LHCN-M2 (cell line): ENCODE data around the gene TSPAN6. TPM values are rescaled to one million over a fixed set of nuclear protein-coding genes. Genes with fewer than 3 reads are reported as not detected.
A peak's percentile ranks its signal among the peaks of the same experiment; 100 is the strongest.

ENCODE experiments used
- DNase-seq: peaks from one replicate; pipeline ENCODE4 v3.0.0-alpha.2; 2012; ENCODE audit warnings: low read depth
- total RNA-seq: library from RNA; depleted of rRNA; stranded (reverse); fragments of >200 nt; gene quantifications from 2 replicates; pipeline ENCODE4 v1.2.3, GENCODE V29; 2014

Gene TSPAN6
- total RNA-seq, 1 experiment from 2014 or later, result 23.5 TPM

DNA sequence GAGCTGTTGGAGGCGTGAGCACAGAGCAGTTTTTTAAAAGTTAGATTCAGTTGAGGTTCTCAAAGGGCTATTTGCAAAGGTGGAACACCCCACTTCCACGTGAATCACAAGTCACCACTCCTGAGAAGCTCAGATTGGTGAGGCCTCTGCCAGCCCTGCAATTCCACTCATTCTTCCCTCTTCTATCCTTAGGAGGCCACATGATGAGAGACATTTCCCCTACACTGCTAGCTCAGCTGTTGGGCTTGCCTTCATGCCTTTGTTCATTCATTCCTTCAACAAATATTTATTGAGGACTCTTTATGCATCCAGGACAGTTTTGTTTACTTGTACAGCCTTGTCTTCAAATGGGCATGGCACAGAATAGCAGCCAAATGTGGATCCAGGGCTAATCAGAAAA is 11.1 kb upstream of the TSPAN6 start:
- DNase-seq, result no peak

DNA sequence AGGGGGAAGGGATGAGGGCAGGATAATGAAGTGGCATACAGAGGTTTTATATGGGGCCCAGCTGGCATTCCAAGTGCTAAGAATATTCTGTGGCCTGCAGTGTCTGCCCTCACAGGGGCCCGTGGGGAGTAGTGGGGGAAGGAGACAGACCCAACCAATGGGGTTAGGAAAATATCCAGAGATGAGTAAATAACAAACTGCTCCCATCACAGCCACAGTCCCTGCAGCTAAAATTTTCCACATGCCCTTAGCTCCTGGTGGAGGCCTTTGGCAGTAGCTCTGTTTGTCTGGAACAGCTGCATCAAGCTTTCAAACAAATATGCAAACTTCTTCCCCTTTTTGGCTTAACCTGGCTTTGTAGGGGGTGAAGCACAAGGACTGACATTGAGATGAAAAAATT is 10.5 kb upstream of the TSPAN6 start:
- DNase-seq, result peak; percentile 91

DNA sequence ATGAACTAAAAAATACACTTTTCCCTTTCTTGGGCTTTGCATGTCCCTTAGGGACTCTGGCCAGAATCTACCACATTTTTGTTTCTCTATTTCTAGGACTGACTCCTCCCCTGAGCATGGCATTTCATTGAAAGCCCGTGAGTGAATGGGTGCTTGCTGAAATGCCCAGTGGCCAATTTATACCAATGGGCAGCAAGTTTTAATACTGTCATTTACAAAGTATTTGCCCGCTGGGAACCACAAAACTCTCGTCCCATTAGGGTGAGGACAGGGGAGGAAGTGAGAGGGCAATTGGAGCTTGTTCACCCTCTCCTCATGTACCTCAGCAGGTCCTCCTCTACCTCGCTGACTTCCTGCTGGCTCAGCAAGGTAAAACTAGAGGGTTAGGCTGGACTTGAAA is 8.5 kb upstream of the TSPAN6 start:
- DNase-seq, result no peak

DNA sequence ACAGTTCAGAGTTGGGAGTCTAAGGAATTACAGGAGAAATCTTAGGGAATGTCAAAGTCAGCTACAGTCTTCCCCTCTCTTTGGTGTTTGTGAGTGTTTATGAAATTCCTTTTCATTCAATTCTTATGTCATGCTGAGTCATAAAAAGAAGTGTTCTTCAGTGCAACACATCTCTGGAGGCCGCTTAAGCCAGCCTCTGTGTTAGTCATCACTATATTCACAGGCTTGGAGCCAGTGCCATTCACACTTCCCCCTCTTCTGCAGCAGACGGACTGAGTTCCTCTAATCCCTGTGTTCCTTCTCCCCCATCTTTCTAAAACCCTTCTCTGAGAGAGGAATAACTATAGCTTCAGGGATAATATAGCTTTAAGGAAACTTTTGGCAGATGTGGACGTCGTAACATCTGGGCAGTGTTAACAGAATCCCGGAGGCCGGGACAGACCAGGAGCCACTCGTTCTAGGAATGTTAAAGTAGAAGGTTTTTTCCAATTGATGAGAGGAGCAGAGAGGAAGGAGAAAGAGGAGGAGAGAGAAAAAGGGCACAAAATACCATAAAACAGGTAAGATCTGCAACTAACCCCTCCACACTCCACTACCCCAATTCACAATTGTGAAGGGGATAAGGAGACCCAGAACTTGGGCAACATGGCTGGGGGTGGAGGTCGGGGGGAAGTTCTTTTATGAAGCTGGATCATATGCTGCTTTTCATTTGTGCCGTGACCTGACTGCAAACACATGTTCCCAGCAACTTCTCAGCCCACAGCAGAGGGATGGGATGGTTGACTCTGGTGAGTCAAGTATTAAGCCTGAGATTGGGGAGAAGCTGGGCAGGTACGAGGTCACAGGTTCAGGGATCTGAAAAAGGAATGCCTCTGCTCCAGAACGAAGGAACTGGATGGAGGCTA is 7.6 kb upstream of the TSPAN6 start, which contains the start of gene SRPX2:
TSS of gene SRPX2 (plus strand) at position 244 of the 905 bp plus-strand sequence. CDS start 2,124 bp downstream, outside the sequence.
- DNase-seq, result peak; percentile 86

DNA sequence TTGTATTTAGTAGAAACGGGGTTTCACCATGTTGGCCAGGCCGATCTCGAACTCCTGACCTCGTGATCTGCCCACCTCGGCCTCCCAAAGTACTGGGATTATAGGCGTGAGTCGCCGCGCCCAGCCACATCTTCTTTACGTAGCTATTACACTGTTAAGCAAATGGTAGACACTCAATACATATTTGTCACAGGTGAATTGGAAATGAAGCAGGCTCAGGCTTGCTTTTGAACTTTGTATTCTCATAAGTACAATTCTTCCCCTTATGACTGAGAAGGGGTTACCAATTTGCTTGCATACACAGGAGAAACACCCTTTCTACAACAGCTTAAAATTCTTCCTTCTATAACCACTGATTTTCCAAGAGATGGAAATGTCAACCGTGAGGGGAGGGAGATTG is 6.6 kb upstream of the TSPAN6 start:
- DNase-seq, result no peak

DNA sequence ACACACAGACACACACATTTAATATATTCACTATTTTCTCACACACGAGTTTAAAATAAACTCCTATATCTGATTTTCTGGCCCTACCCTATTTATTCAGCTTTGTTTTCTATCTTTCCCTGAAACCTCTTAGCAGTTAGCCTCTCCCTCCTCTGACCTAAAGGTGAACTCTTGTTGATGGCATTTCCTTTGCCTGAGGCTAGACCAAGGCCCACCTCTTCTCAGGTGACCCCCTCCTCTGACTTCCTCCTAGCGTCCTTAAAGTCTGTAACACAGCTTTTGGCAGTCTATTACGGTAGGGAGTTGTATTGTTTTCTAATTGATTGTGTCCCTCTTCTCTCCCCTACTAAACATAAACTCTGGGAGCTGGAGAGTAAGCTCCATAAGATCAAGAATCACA is 5.7 kb upstream of the TSPAN6 start:
- DNase-seq, result no peak

DNA sequence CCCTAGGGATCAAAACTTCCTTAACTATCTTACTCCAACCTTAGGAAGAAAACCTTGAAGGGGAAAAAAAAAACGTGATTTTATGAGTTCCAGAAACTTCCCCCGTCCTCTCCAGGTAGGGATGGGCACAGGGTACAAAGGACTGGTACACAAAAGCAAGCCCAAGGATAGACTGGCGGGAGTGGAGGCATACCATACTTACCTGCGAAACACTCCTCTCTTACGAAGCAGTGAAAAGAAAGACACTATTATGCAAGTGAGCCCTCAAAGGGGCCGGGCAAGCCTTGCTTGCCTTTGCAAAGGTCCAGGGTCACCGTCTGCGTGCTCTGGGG is 651 bp downstream of the TSPAN6 start:
- DNase-seq, result no peak

DNA sequence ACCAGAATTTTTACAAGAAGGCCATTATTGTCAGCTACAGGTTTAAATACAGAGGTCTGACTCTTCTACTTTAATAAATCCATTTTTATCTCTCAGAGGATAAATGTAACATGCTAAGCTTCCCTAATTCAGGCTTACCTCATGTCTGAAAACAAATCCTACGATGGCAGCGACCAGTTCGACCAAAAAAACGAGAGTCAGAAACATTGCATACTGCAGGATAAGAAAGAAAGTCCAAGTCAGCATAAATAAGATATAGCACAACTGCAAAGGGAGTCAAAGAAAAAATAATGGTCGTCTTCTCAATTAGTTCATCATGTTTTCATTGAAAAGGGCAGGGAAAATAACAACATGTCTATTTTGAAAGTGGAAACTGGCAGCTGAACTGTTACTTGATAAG is 1.6 kb downstream of the TSPAN6 start:
- DNase-seq, result no peak

DNA sequence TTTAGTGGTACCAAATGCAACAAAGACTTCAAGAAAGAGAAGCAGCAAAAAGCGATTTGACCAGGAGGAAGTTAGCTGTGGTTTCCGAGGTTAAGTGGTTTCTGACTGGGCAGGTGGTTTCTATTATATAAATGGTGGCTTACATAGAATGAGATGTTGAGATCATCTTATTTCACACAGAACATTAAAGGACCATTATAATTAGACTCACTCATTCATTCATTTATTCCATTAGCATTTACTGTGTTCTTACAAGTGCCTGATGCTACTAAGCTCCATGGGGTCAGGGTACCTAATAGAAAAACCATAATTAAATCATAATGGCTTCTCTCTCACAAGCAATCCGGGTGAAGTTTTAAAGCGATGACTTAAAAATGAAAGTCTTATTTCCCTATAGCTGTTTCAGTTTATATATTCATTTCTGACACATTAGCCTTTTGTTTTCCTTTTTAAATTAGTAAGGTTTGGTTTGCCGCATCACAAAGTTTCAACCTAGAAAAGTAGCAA is 10.6 kb downstream of the TSPAN6 start:
- DNase-seq, result no peak

DNA sequence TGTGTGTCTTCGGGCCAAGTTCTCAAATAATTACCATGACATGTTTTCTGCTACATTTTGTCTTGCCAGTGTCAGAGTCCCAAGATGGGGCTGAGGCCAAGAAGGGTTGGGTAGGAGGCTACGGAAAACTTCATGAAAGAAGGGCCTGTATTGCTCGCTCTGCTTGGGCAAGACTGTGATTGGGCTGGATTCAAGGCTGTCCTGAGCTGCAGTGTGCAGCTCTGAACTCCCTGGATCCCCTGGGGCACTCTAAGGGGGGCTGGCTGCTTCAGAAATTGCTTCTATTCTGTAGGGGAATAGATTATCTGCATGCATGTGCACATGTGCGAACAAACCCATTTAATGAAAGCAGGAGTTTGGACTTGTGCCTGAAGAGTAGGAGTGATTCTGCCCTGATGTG is 13.6 kb downstream of the TSPAN6 start:
- DNase-seq, result no peak

DNA sequence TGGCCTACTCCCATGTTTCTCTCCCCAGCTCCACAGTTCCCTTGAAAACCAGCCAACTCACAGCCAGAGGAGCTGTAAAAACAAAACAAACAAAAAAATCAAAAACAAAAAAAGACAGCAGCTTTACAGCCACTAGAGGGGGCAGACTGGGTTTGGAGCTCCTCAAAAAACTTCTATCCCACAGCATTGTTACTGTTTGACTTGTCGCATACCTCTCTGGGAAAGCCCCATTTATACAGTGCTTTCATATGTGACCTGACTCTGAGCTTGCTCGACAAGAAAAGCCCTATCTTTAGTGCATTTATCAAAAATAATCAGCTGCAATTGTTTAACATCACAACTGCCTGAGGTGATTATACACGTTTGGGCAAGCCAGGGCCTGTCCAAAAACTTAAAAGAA is 21.6 kb downstream of the TSPAN6 start:
- peak; percentile 63 for DNase-seq

DNA sequence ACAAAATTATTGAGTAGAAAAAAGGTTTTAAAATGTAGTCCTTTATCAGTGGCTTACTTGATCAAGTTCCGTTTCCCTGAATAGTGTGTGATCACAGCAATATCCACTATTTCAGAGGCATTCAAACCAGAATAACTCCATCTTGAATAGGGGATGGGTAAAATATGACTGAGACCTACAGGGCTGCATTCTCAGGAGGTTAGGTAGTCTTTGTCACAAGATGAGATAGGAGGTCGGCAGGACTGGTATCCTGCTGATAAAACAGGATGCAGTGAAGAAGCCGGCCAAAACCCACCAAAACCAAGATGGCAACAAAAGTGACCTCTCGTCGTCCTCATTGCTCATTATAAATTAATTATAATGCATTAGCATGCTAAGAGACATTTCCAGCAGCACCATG is 24.7 kb downstream of the TSPAN6 start:
- no peak for DNase-seq

DNA sequence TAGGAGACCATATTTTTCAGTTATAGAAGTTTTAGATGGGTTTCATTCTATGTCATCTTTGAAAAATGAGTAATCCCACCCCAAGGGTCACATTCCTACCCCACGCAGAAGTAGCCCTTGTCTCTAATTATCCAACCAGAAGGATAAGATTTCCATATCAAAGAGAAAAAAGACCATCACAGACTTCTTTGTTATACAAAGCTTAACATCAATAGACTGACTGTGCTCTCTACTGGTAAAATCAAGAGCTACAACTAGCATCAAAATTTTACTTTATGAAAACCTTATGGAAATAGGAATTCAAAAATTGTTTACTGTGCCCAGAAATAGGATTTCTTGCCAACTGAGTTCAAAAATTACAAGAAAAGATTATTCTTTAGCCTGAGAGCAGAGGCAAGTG is 27.0 kb downstream of the TSPAN6 start:
- no peak for DNase-seq

DNA sequence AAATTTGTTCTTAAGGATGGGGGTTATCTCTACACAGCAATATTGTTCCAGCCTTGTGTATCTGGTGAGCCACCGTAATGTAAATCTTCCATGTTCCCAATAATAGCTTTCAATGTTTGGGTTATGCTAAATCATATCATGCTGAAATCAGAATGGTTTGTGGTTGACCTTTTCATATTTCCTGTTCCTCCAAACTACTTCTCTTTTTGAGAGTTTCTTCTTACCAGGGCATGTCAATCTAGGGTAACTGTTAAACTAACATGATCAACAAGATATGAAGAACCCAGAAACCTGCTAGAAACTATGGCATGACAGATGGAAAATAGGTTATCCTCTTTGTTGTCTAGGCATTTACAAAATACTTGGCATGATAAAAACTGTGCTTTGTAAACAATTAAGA is 29.9 kb downstream of the TSPAN6 start:
- DNase-seq, result no peak

DNA sequence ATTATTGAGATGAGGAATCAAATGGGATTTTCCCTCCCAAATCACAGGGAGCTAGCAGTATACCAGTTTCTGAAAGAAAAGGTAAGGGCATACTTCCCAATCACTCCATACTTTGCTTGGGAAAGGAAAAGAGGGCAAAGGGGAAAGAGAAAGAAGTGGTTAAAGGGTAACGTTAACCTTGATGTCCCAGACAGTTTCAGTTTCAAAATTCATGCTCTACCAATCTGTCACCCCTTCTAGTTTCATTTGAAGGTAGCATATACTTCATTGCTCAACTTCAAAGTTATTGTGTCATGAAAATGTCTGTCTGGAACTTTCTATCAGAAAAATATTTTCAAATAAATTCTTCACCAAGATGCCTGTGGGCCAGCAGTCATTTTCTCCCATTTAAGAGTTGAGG is 35.8 kb downstream of the TSPAN6 start:
- DNase-seq, result no peak

DNA sequence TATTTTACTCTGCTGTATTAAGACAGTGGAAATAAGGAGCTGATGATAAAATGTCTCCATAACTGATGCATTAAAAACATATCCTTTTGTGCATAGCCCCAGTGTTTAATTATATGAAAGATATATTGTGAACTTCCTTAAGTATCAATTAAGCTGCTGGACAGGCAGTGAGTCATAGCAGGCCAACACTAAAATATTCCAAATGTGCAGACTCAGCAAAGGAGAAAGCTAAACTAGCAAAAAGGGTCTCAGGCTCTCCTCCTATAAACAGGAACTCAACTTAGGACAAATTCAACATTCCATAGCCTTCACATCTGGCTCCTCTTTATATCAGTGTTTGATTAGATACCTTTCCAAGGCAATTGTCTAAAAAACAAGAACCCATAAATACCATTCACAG is 36.3 kb downstream of the TSPAN6 start:
- no peak for DNase-seq

DNA sequence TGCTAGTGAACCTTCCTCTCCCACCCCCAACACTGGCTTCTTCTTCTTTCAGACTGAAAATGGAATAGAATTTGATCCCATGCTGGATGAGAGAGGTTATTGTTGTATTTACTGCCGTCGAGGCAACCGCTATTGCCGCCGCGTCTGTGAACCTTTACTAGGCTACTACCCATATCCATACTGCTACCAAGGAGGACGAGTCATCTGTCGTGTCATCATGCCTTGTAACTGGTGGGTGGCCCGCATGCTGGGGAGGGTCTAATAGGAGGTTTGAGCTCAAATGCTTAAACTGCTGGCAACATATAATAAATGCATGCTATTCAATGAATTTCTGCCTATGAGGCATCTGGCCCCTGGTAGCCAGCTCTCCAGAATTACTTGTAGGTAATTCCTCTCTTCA is 37.1 kb downstream of the TSPAN6 start:
- no peak for DNase-seq

DNA sequence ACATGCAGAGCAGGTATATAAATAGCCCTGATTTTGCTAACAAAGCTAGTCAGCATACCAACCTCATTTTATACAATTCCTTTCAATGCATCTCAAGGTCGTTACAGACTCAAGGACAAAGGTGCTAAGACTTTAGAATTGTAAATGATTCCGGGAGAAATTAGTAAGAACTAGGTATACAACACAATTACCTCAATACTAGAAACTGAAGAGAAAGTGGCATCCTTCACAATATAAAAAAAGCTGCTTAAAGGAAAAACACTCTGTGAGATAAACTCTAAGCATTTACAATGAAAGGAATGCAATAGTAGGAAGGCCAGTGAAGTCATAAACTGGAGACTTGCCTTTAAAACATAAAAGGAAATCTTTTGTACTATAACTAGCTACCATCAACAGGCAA is 40.0 kb downstream of the TSPAN6 start:
- DNase-seq, result no peak

DNA sequence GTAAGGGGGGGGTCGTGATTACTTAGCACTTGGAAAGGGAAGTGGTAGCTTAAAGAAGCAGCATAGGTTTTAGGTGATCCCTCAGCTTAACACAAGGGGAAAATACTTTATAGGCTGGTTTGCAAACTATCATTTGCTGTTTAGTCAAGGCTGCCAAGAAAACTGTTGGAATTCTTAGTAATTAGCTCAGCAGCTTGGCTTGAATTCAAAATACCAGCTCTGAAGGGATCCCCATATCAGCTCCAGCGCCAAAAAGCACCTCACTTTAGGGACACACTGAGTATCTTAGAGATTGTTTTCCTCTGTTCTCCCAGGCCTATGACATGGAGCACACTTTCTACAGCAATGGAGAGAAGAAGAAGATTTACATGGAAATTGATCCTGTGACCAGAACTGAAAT is 43.0 kb downstream of the TSPAN6 start:
- DNase-seq, result no peak

DNA sequence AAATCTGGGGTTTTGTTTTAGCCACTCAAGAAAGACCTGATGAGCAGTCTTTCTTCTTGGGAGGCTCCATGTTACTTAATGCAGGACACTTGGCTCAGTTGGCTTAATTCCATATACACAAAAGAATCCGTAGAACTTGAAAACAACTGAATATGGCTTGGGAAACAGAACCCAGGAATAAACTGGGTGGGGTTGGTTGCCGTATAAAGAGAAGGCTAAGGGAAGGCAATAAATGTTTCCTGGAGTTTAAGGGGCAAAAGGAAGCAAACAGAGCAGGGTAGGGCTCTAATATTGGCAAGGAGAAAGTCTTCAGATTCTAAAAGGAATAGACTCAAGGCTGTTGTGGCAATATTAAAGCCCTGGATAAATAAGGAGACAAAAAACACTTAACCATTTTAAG is 43.5 kb downstream of the TSPAN6 start:
- no peak for DNase-seq

DNA sequence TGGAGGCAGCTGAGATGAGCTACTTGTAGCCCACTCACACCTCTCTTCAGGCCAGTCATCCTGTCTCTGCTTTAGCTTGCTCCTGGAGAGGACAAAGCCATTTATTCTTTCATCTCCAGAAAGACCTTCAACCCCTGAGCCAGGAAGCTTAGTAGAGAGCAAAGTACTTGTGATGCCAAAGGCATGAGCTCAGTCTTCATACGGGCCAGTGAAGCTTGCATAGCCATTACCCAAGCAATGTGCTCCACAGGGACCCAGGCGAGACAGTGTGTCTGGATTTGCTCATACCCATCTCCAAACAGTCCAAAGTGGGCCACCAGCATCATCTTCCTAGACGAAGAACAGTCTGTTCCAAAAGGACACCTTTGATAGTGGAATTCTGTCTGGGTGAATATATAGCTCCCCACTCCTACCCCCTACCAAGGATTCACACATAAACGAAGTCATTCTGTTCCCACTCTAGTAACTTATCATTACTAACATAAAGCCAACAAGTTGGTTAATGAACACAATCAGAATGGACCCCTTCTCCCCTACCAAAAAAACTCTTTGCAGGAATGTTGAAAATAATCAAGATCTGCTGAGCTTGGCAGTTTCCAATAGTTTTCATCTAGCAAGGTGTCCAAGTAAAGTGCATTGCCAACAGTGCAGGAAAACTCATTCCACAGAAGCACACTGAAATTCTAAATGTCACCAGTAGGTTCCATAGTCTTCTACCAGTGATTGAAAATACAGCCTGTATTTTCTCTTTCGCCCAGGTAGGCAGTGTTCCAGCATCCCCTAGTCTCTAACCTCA is 45.2 kb downstream of the TSPAN6 start:
- no peak for DNase-seq

DNA sequence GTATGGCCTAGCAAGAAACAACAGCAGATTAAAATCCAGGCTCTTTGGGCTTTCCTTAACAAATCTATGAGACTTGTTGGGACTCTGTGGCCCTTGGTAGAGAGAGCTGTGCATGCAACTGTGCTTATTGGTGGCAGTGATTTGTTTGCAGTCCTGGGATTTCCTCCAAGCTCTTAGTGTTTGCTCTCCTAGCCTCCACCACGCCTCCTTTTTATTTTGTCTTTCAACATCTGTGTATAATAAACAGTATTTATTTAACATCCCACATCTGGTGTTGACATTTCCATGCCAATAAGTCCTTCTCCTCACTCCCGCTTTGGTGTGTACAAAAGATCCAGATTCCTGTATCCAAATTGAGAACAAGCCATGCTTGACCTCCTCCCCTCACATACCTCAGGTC is 48.7 kb downstream of the TSPAN6 start:
- DNase-seq, result no peak

DNA sequence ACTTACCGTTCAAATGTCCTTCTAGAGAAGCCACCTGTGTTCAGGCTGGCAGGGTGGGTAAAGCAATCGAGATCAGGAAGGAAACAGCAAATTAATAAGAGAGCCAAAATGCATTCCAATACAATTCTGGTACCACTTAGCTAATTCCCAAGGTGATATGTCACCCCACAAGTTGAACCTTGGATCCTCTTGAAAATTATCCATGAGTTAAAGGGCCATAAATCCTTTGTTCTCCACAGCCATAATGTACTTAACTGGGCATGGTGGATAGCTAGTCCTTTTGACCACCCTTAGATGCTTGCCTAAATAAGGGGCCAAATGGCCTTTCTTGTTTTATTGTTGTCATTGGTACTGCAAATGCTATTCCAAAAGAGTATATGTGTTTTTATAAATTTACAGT is 49.9 kb downstream of the TSPAN6 start:
- no peak for DNase-seq
